Measurements from ENCODE around the gene TIMP1.

DNA sequence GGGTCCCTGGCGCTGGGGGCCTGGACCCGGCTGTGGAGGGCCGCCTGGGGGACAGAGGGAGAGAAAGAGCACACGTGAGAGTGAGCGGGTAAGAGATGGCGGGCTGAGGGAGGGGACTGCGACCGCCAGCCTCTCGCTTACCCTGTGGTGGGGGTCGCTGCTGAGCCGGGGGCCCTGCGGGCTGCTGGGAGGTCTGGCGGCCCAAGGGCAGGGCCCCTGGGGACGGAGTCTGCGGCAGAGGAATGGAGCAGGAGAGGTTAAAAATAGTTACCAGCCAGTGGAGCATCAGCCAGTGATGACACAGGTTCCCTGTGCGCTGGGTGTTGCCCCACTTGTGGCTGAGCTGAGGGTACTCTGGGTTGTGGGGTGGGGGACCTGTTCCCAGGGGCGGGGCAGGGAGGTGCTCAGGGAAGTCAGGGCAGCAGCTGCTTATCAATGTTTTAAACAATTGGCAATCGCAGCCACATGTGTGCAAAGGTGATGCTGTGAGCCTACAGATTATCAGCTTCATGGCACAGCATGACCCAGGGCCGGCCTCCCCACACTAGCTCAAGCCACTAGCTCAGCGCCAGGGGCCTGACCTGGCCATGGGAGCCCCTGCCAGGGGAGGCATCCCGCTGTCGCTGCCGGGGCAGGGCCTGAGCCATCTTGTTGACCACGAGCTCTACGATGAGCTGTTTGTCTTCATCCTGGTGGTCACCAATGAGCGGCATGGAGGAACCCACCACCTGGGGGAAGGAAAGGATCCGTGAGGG is 7.5 kb upstream of the TIMP1 start:
- TF ChIP-seq CTCF (IDR thresholded peaks at IDR 0.05; ENCODE audit: insufficient read depth, low read depth, low read length) (no peak), EZH2 (IDR thresholded peaks at IDR 0.05; ENCODE audit: insufficient read depth, low read length) (no peak)

All from astrocyte (in vitro differentiated cells and primary cell).